ENCODE measurements around the gene ABI2. TPM values are rescaled to one million over a fixed set of nuclear protein-coding genes. Genes with fewer than 3 reads are reported as not detected.

Gene ABI2
- total RNA-seq, 2 experiments from 2014 or later, result 33.5 to 35.3 TPM

DNA sequence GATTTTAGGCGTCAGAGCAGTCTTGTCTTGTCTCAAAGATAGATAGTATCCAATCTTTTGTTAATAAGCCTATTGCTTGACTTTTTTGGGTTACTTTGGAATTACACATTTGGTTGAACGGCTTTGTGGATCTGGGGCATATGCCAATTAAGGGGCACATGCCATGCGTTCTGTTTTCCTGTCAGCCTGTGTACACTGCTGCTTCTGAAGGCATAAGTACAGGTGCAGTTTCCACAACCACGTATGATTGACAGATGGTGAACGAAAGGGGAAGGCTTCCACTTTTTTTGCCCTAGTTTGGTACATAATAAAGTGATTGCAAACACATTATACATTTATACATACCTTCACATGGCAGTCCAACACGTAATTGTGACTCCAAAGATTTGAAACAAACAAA lies 104.6 kb downstream of the ABI2 start:
- ChIA-PET CTCF (no interaction called here), POLR2A (interaction anchor here (0.6 kb wide), 1 partner anchor 89 kb away, joined by 5 read pairs; no protein-coding TSS in a partner anchor)
- TF ChIP-seq, protein P1, sequence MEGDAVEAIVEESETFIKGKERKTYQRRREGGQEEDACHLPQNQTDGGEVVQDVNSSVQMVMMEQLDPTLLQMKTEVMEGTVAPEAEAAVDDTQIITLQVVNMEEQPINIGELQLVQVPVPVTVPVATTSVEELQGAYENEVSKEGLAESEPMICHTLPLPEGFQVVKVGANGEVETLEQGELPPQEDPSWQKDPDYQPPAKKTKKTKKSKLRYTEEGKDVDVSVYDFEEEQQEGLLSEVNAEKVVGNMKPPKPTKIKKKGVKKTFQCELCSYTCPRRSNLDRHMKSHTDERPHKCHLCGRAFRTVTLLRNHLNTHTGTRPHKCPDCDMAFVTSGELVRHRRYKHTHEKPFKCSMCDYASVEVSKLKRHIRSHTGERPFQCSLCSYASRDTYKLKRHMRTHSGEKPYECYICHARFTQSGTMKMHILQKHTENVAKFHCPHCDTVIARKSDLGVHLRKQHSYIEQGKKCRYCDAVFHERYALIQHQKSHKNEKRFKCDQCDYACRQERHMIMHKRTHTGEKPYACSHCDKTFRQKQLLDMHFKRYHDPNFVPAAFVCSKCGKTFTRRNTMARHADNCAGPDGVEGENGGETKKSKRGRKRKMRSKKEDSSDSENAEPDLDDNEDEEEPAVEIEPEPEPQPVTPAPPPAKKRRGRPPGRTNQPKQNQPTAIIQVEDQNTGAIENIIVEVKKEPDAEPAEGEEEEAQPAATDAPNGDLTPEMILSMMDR (IDR thresholded peaks at IDR 0.05), result no peak
- no peaks in the 10 kb centered on the region for H3K9me3 Mint-ChIP-seq
- intact Hi-C loops (cut with micrococcal nuclease), result no loop called here
- no peaks in the 10 kb centered on the region for H3K27me3 Mint-ChIP-seq
- DNase-seq (no peak), ATAC-seq (no peak)
- H3K4me1 Mint-ChIP-seq (ENCODE audit: low read depth), result no peaks in the 10 kb centered on the region
- no peak overlapping the region for H3K4me3 Mint-ChIP-seq
- peaks cover 6% of the 10 kb centered on the region for H3K36me3 Mint-ChIP-seq (ENCODE audit: low read depth)
- H3K27ac Mint-ChIP-seq, result no peak overlapping the region

DNA sequence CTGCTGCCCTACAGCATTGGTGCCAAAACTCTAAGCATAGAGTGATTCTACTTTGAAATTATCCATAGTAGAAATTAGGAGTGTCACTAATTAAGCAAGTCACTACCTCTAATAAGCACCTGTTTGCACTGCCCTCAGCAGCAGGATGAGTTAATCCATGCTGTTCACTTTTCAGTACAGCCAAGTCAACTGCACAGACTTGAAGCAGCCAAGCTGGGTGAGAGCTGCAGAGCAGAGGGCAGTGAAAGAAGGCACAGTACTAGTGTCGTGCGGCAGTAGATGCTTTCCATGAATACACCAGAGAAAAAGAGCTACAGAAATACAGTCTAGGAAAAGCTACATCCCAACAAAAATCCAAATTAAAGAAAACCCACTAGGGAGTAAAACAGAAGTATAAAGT lies 108.3 kb downstream of the ABI2 start:
- DNase-seq (no peak), ATAC-seq (no peak)
- Mint-ChIP-seq H3K4me1 (ENCODE audit: low read depth) (no peaks in the 10 kb centered on the region), H3K27me3 (no peaks in the 10 kb centered on the region), H3K4me3 (no peak overlapping the region), H3K36me3 (ENCODE audit: low read depth) (peaks cover 6% of the 10 kb centered on the region), H3K9me3 (no peaks in the 10 kb centered on the region), H3K27ac (no peak overlapping the region)
- ChIA-PET POLR2A (no interaction called here), CTCF (interaction anchor here (2.0 kb wide), 1 partner anchor 17 kb away, joined by 5 read pairs; no protein-coding TSS in a partner anchor)
- intact Hi-C loops (cut with micrococcal nuclease), result no loop called here
- TF ChIP-seq, protein P1 (IDR thresholded peaks at IDR 0.05), result no peak

DNA sequence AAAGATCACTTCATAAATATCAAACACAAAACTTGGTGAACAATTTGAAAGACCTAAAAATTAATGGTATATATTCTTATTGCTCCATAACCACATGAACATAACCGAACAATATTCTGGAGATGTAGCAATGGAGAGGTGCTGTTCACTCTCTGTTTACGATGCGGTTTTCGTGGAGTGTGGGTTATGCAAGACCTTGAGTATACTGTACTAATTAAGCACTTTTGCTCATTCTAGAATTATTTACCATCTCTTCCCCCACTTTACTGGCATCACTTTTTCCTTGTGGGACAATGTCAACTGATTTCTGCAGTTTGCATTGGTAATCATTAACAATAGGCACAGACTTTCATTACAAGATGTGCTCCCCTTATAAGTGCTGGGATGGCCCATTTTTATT lies 109.3 kb downstream of the ABI2 start:
- TF ChIP-seq, protein P1 (IDR thresholded peaks at IDR 0.05), result no peak
- Mint-ChIP-seq H3K4me3 (no peak overlapping the region), H3K4me1 (ENCODE audit: low read depth) (no peaks in the 10 kb centered on the region)

DNA sequence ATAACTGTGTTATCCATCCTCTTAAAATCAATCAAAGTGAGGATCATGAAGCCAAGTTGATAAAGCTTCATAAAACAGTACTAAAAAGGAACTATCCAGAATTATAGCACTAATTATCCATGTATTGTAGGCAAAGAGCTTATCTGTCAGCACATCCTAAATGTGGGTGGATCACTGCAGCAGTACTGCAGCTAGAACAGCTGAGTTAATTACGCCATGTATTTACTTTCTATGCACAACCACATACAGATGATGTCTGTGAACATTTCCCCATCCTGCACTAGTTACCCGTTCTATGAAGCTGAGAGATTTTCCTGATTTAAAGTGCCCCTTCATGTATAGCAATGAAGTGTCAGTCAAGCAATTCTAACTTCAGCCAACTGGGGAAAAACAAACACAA lies 110.3 kb downstream of the ABI2 start:
- Mint-ChIP-seq H3K36me3 (ENCODE audit: low read depth) (peaks cover 3% of the 10 kb centered on the region), H3K27ac (no peak overlapping the region), H3K4me1 (ENCODE audit: low read depth) (no peaks in the 10 kb centered on the region), H3K9me3 (no peaks in the 10 kb centered on the region), H3K4me3 (no peak overlapping the region), H3K27me3 (no peaks in the 10 kb centered on the region)
- POLR2A ChIA-PET, result no interaction called here
- CTCF ChIA-PET, result interaction anchor here (1.1 kb wide), 1 partner anchor 108 kb away, joined by 3 read pairs; no protein-coding TSS in a partner anchor
- DNase-seq, result no peak
- intact Hi-C loops (cut with micrococcal nuclease), result no loop called here
- ATAC-seq, result no peak
- TF ChIP-seq, protein P1 (IDR thresholded peaks at IDR 0.05), result no peak

More for the DNA sequence above, 109.3 kb downstream of the ABI2 start:
- DNase-seq (no peak), ATAC-seq (no peak)
- H3K36me3 Mint-ChIP-seq (ENCODE audit: low read depth), result peaks cover 6% of the 10 kb centered on the region
- ChIA-PET CTCF (interaction anchor here (1.1 kb wide), 1 partner anchor 107 kb away, joined by 3 read pairs; no protein-coding TSS in a partner anchor), POLR2A (no interaction called here)
- no peak overlapping the region for H3K27ac Mint-ChIP-seq
- intact Hi-C loops (cut with micrococcal nuclease), result no loop called here
- H3K9me3 Mint-ChIP-seq, result no peaks in the 10 kb centered on the region
- no peaks in the 10 kb centered on the region for H3K27me3 Mint-ChIP-seq

DNA sequence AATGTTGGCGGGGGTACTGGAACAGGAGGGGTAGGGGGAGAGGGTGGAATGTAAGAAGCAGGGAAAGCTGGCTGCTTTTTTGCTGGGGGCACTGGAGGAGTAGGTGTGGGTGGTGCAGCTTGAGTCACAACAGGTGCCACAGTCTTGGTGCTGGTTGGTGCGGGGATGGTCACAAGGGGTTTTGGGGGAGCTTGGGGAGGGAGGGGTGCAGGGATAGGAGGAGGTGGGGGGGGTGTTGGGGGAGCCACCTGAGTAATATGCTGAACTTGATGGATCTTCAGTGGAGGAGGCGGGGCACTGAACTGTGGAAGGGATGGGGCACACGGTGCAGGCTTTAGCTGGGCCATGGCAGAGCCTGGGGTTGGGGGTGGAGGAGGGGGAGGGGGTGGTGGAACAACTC lies 112.5 kb downstream of the ABI2 start:
- DNase-seq (no peak), ATAC-seq (no peak)
- TF ChIP-seq, protein P1 (IDR thresholded peaks at IDR 0.05), result no peak
- ChIA-PET CTCF (interaction anchor here (0.9 to 1.3 kb wide), 2 partner anchors 12 to 25 kb away, joined by 3 to 4 read pairs; no protein-coding TSS in a partner anchor), POLR2A (no interaction called here)
- Mint-ChIP-seq H3K4me1 (ENCODE audit: low read depth) (no peaks in the 10 kb centered on the region), H3K27me3 (no peaks in the 10 kb centered on the region), H3K27ac (no peak overlapping the region), H3K4me3 (no peak overlapping the region), H3K36me3 (ENCODE audit: low read depth) (peaks cover 3% of the 10 kb centered on the region), H3K9me3 (no peaks in the 10 kb centered on the region)
- intact Hi-C loops (cut with micrococcal nuclease), result no loop called here
